HL-60 (cell line): ENCODE measurements around the gene KCNG2.

Experiments used
- DNase-seq, 2 experiments: peaks; one replicate each; pipeline ENCODE4 v3.0.0-alpha.2; 2010 to 2020; ENCODE audit warnings: low read depth in 1 of 2, low spot score in 1 of 2
- H3K27ac ChIP-seq: fragments of 250-450 bp; sonication (Bioruptor Pico); replicated peaks from 2 replicates; pipeline ENCODE4 v1.5.1; 2020; ENCODE audit warnings: mild to moderate bottlenecking, moderate library complexity
- H3K27me3 ChIP-seq: fragments of 250-450 bp; sonication (Bioruptor Pico); 2 replicates; pipeline ENCODE4 v1.5.1; 2021; ENCODE audit warnings: mild to moderate bottlenecking, moderate library complexity; ENCODE audit not compliant: insufficient read depth, poor library complexity, severe bottlenecking
- H3K4me3 ChIP-seq: replicated peaks from 2 replicates; pipeline ENCODE4 v1.5.1; 2011; ENCODE audit warnings: mild to moderate bottlenecking, control low read depth, low read length; ENCODE audit not compliant: insufficient read depth
- CTCF ChIP-seq: IDR thresholded peaks from one replicate; pipeline ENCODE4 v1.5.1; 2011; ENCODE audit warnings: low read length, control low read depth, inconsistent platforms; ENCODE audit not compliant: insufficient read depth
- GABPA ChIP-seq: IDR thresholded peaks from 2 replicates; pipeline ENCODE4 v1.6.1; 2012; ENCODE audit warnings: low read depth
- POLR2AphosphoS5 ChIP-seq: IDR thresholded peaks from 2 replicates; pipeline ENCODE4 v1.6.1; 2012; ENCODE audit warnings: low read depth
- REST ChIP-seq: IDR thresholded peaks from 2 replicates; pipeline ENCODE4 v1.6.1; 2012; ENCODE audit warnings: low read depth; ENCODE audit not compliant: insufficient replicate concordance
- SPI1 ChIP-seq: IDR thresholded peaks from 2 replicates; pipeline ENCODE4 v1.6.1; 2012; ENCODE audit warnings: low read depth, mild to moderate bottlenecking, borderline replicate concordance

The KCNG2 gene

GRCh38 chr18:79754831-79755351 lies 42.8 kb upstream of the KCNG2 start:
- TF ChIP-seq REST = no peak
- TF ChIP-seq CTCF = no peak
- DNase-seq = no peak
- Histone ChIP-seq H3K27ac (no peak overlapping the region), H3K4me3 (no peak overlapping the region), H3K27me3 (no peaks in the 10 kb centered on the region)

- DNase-seq = no peak
- no peaks in the 10 kb centered on the region for H3K27me3 ChIP-seq
- TF ChIP-seq POLR2AphosphoS5 (peak; percentile 40), GABPA (no peak)
- no peak overlapping the region for H3K27ac ChIP-seq
- H3K4me3 ChIP-seq = no peak overlapping the region
Measured at GRCh38 chr18:79755496-79756142, 42.1 kb upstream of the KCNG2 start.

GRCh38 chr18:79756143-79756500 lies 41.6 kb upstream of the KCNG2 start:
- no peak overlapping the region for H3K4me3 ChIP-seq
- H3K27me3 ChIP-seq = no peaks in the 10 kb centered on the region
- no peak overlapping the region for H3K27ac ChIP-seq
- DNase-seq = no peak
- no peak for TF ChIP-seq GABPA
- TF ChIP-seq POLR2AphosphoS5 = no peak
- no peak for TF ChIP-seq REST
- no peak for TF ChIP-seq SPI1
- no peak for TF ChIP-seq CTCF

GRCh38 chr18:79756826-79757225 lies 40.9 kb upstream of the KCNG2 start:
- Histone ChIP-seq H3K4me3 (no peak overlapping the region), H3K27me3 (no peaks in the 10 kb centered on the region), H3K27ac (no peak overlapping the region)
- no peak for DNase-seq
- TF ChIP-seq SPI1 (no peak), REST (no peak), GABPA (no peak), CTCF (no peak), POLR2AphosphoS5 (no peak)
